Measurements from ENCODE around the gene CCDC106.

DNA sequence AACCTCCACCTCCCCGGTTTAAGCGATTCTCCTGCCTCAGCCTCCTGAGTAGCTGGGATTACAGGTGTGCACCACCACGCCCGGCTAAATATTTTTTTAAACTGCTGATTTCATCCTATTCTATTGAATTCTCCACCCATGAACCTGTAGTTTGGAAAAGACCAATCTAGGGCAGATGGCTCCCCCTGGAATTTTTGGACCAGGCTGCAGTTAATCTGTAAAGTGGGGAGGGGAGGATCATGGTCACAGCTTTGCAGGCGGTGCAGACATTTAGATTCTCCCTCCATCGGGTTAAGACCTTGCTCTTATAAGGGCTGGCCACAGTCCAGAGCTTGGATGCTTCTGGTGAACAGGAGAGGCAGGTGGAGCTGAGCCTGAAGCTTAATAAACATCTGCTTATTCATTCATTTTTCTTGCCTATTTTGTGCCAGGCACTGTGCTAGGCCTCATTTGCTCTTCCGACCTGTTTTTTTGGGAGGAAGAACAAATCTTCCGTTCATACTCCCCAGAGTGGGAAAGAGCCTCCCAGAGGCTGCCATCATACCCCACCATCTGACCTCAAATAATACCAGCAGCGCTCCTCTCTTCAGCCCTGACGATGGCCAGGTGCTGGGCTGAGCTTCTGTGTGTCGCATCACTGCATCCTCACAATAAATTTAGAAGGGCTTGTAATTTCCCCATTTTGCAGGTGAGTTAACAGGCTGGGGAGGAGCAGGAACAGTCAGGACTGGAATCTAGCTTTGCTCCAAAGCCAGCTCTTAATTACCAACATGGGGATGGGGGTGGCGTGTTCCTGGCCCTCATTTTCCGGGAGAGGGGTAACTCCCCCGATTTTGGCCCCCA is 902 bp upstream of the CCDC106 start:
- TF ChIP-seq, protein P1, sequence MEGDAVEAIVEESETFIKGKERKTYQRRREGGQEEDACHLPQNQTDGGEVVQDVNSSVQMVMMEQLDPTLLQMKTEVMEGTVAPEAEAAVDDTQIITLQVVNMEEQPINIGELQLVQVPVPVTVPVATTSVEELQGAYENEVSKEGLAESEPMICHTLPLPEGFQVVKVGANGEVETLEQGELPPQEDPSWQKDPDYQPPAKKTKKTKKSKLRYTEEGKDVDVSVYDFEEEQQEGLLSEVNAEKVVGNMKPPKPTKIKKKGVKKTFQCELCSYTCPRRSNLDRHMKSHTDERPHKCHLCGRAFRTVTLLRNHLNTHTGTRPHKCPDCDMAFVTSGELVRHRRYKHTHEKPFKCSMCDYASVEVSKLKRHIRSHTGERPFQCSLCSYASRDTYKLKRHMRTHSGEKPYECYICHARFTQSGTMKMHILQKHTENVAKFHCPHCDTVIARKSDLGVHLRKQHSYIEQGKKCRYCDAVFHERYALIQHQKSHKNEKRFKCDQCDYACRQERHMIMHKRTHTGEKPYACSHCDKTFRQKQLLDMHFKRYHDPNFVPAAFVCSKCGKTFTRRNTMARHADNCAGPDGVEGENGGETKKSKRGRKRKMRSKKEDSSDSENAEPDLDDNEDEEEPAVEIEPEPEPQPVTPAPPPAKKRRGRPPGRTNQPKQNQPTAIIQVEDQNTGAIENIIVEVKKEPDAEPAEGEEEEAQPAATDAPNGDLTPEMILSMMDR (IDR thresholded peaks at IDR 0.05) = no peak
- TF ChIP-seq POLR2A (IDR thresholded peaks at IDR 0.05) = no peak

Measured in Peyer's patch (tissue), 4 donors.